ENCODE results near the gene TCHP.

DNA sequence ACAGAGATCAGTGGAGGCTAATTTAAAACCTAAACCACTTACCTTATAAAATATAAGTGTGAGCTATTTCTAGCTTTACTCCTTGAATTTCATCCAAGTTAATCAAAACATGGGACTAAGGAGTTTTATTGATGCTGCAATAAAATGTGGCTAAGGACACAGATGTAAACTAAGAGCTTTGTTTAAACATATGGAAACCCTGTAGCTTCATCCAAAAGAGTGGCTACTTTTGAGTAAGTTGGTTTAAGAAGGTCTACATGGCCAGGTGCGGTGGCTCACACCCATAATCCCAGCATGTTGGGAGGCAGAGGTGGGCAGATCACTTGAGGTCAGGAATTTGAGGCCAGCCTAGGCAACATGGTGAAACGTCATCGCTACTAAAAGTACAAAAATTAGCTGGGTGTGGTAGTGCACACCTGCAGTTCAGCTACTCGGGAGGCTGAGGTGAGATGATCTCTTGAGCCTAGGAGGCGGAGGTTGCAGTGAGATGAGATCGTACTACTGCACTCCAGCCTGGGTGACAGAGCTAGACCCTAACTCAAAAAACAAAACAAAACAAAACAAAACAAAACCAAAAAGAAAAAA is 40.4 kb downstream of the TCHP start:
- TF ChIP-seq, protein P1, sequence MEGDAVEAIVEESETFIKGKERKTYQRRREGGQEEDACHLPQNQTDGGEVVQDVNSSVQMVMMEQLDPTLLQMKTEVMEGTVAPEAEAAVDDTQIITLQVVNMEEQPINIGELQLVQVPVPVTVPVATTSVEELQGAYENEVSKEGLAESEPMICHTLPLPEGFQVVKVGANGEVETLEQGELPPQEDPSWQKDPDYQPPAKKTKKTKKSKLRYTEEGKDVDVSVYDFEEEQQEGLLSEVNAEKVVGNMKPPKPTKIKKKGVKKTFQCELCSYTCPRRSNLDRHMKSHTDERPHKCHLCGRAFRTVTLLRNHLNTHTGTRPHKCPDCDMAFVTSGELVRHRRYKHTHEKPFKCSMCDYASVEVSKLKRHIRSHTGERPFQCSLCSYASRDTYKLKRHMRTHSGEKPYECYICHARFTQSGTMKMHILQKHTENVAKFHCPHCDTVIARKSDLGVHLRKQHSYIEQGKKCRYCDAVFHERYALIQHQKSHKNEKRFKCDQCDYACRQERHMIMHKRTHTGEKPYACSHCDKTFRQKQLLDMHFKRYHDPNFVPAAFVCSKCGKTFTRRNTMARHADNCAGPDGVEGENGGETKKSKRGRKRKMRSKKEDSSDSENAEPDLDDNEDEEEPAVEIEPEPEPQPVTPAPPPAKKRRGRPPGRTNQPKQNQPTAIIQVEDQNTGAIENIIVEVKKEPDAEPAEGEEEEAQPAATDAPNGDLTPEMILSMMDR (IDR thresholded peaks at IDR 0.05): no peak
- no peak for TF ChIP-seq POLR2A (IDR thresholded peaks at IDR 0.05)
